ENCODE data around the gene SLC7A10. TPM values are rescaled to one million over a fixed set of nuclear protein-coding genes. Genes with fewer than 3 reads are reported as not detected.

SLC7A10 gene
- total and polyA plus RNA-seq, 2 donors (not counting 1 experiment from before 2014, with no cell fraction given): not detected

DNA sequence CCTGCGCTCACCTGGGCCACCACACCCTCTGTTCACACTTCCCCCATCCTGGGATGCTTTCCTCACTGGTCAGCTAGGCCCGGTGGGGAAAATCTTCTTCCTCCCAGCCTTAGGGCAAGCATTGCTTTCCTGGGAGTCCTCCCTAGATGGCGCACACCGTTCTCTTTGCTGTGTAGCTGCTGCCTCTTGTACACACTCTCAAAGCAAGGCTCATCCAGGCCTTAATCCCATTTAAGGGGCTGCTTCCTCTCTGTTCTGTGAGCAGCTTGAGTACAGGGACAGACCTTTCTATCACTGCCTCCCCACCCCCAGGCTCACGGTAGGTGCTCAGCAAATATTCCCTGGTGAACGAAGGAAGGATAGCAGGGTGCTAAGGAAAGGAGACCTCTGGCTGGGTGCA, 11.1 kb downstream of the SLC7A10 start:
- H3K4me2 ChIP-seq (ENCODE audit: extremely low read depth, insufficient read depth, low read length): no peak overlapping the region
- H3K79me2 ChIP-seq (ENCODE audit: control insufficient read depth, insufficient read depth, low read length): no peaks in the 10 kb centered on the region
- no peak overlapping the region for H3K27ac ChIP-seq (ENCODE audit: insufficient read depth, low read length)
- H3K36me3 ChIP-seq (ENCODE audit: control insufficient read depth, insufficient read depth, low read length): no peaks in the 10 kb centered on the region
- no peaks in the 10 kb centered on the region for H3K9me3 ChIP-seq (ENCODE audit: control insufficient read depth, insufficient read depth, low read depth, low read length)
- no peaks in the 10 kb centered on the region for H3K27me3 ChIP-seq (ENCODE audit: control insufficient read depth, insufficient read depth, low read length)
- no peak overlapping the region for H3K9ac ChIP-seq (ENCODE audit: insufficient read depth, low read length)
- H3K4me3 ChIP-seq (replicated peaks in 1 of 4; ENCODE audit: control extremely low read depth in 1 of 4, insufficient read depth in 1 of 4, low read depth in 3 of 4, low read length in 4 of 4): no peak overlapping the region
- no peaks in the 10 kb centered on the region for H3K4me1 ChIP-seq (ENCODE audit: control insufficient read depth, extremely low read depth, insufficient read depth, low read length)
- peak; percentile 19 to 26 for DNase-seq (ENCODE audit: low read depth in 2 of 2)
- H2AFZ ChIP-seq (ENCODE audit: low read length): no peak overlapping the region
- H4K20me1 ChIP-seq (ENCODE audit: control insufficient read depth, extremely low read depth, insufficient read depth, low read length): no peaks in the 10 kb centered on the region
- TF ChIP-seq EZH2 (IDR thresholded peaks at IDR 0.05; ENCODE audit: low read length, missing control alignments): no peak
- TF ChIP-seq, protein P1, sequence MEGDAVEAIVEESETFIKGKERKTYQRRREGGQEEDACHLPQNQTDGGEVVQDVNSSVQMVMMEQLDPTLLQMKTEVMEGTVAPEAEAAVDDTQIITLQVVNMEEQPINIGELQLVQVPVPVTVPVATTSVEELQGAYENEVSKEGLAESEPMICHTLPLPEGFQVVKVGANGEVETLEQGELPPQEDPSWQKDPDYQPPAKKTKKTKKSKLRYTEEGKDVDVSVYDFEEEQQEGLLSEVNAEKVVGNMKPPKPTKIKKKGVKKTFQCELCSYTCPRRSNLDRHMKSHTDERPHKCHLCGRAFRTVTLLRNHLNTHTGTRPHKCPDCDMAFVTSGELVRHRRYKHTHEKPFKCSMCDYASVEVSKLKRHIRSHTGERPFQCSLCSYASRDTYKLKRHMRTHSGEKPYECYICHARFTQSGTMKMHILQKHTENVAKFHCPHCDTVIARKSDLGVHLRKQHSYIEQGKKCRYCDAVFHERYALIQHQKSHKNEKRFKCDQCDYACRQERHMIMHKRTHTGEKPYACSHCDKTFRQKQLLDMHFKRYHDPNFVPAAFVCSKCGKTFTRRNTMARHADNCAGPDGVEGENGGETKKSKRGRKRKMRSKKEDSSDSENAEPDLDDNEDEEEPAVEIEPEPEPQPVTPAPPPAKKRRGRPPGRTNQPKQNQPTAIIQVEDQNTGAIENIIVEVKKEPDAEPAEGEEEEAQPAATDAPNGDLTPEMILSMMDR (conservative IDR thresholded peaks at IDR 0.05 in 1 of 2, IDR thresholded peaks at IDR 0.05 in 1 of 2; ENCODE audit: low read depth in 1 of 2, low read length in 2 of 2): peak; percentile 25 to 42

DNA sequence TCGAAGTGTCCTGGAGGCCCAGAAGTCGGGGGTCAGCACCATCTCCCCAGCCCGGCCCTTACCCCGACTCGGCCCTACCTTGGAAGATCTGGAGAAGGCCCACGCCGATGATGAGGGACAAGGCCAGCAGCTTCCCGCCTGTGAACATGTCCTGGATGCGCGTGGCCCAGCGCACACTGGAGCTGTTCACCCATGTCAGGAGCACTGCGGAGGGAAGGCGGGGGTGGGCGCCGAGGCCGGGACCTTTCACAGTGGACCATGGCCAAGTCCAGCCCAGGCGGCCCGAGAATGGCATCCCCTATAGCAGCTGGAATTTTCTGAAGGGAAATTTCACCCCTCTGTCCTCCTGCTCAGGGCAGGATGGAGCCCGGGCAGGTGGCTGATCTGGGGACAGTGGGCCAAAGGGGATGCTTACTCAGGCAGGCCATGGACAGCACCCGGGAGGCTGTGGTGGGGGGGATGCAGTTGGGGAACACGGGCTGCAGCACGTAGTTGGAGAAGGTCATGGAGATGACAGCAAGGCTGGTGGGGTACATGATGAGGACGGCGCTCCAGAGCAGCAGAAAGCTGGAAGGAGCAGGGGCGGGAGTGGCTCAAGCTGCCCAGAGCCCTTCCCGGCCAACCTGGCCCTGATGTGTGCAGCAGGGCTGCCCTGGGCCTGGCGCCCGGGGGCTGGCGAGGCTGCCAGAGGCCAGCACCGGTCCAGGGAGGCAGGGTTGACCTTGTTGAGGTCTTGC, 13.0 kb downstream of the SLC7A10 start:
- Histone ChIP-seq H3K9me3 (ENCODE audit: control insufficient read depth, insufficient read depth, low read depth, low read length) (no peaks in the 10 kb centered on the region), H3K27ac (ENCODE audit: insufficient read depth, low read length) (no peak overlapping the region), H4K20me1 (ENCODE audit: control insufficient read depth, extremely low read depth, insufficient read depth, low read length) (no peaks in the 10 kb centered on the region), H3K4me3 (replicated peaks in 1 of 4; ENCODE audit: control extremely low read depth in 1 of 4, insufficient read depth in 1 of 4, low read depth in 3 of 4, low read length in 4 of 4) (no peak overlapping the region), H3K27me3 (ENCODE audit: control insufficient read depth, insufficient read depth, low read length) (no peaks in the 10 kb centered on the region), H2AFZ (ENCODE audit: low read length) (no peak overlapping the region), H3K36me3 (ENCODE audit: control insufficient read depth, insufficient read depth, low read length) (no peaks in the 10 kb centered on the region), H3K79me2 (ENCODE audit: control insufficient read depth, insufficient read depth, low read length) (no peaks in the 10 kb centered on the region), H3K9ac (ENCODE audit: insufficient read depth, low read length) (no peak overlapping the region), H3K4me1 (ENCODE audit: control insufficient read depth, extremely low read depth, insufficient read depth, low read length) (no peaks in the 10 kb centered on the region), H3K4me2 (ENCODE audit: extremely low read depth, insufficient read depth, low read length) (no peak overlapping the region)
- TF ChIP-seq, protein P1 (conservative IDR thresholded peaks at IDR 0.05 in 1 of 2, IDR thresholded peaks at IDR 0.05 in 1 of 2; ENCODE audit: low read depth in 1 of 2, low read length in 2 of 2): no peak
- TF ChIP-seq EZH2 (IDR thresholded peaks at IDR 0.05; ENCODE audit: low read length, missing control alignments): no peak
- no peak for DNase-seq (ENCODE audit: low read depth in 2 of 2)

DNA sequence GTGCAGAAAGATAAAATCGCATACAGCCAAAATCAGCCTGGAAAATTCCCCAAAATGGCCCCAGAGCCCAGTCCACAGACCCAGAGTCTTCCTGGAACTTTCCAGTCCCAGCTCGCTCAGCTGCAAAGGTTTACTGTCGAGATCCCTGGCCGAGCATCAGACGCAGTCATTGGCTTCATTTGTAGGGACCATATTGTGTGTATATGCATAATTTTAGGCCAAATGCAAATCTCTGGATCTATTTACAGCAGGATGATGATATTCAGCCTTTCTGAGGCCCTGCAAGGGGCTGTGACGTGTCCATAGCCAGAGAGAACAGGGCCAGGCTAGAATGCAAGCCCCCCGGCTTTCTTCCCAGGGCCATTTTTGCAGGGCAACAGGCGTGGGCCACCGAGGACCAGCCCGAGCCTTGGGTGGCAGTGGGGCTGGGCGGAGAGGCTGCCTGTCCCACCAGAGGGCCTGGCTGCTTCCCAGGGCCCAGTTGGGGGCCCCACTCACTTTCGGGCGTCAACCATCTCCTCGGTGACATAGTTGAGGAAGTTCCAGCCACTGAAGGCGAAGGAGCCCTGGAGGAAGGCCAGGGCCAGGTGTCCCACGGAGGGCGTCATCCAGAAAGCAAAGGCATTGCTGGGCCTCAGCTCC, 13.7 kb downstream of the SLC7A10 start:
- no peak for DNase-seq (ENCODE audit: low read depth in 2 of 2)
- H3K27me3 ChIP-seq (ENCODE audit: control insufficient read depth, insufficient read depth, low read length): no peaks in the 10 kb centered on the region
- no peaks in the 10 kb centered on the region for H3K79me2 ChIP-seq (ENCODE audit: control insufficient read depth, insufficient read depth, low read length)
- H3K9ac ChIP-seq (ENCODE audit: insufficient read depth, low read length): no peak overlapping the region
- H3K4me2 ChIP-seq (ENCODE audit: extremely low read depth, insufficient read depth, low read length): no peak overlapping the region
- no peaks in the 10 kb centered on the region for H3K9me3 ChIP-seq (ENCODE audit: control insufficient read depth, insufficient read depth, low read depth, low read length)
- H4K20me1 ChIP-seq (ENCODE audit: control insufficient read depth, extremely low read depth, insufficient read depth, low read length): no peaks in the 10 kb centered on the region
- TF ChIP-seq, protein P1 (conservative IDR thresholded peaks at IDR 0.05 in 1 of 2, IDR thresholded peaks at IDR 0.05 in 1 of 2; ENCODE audit: low read depth in 1 of 2, low read length in 2 of 2): no peak
- no peak for TF ChIP-seq EZH2 (IDR thresholded peaks at IDR 0.05; ENCODE audit: low read length, missing control alignments)
- no peaks in the 10 kb centered on the region for H3K4me1 ChIP-seq (ENCODE audit: control insufficient read depth, extremely low read depth, insufficient read depth, low read length)
- no peak overlapping the region for H3K27ac ChIP-seq (ENCODE audit: insufficient read depth, low read length)
- no peak overlapping the region for H3K4me3 ChIP-seq (replicated peaks in 1 of 4; ENCODE audit: control extremely low read depth in 1 of 4, insufficient read depth in 1 of 4, low read depth in 3 of 4, low read length in 4 of 4)
- no peaks in the 10 kb centered on the region for H3K36me3 ChIP-seq (ENCODE audit: control insufficient read depth, insufficient read depth, low read length)
- H2AFZ ChIP-seq (ENCODE audit: low read length): no peak overlapping the region

Measured in fibroblast of lung (primary cell).